ENCODE data around the gene GAS7. TPM values are rescaled to one million over a fixed set of nuclear protein-coding genes. Genes with fewer than 3 reads are reported as not detected.

The GAS7 gene
- total and polyA plus RNA-seq, 2 experiments from 2014 or later = 1.9 to 10.7 TPM

DNA sequence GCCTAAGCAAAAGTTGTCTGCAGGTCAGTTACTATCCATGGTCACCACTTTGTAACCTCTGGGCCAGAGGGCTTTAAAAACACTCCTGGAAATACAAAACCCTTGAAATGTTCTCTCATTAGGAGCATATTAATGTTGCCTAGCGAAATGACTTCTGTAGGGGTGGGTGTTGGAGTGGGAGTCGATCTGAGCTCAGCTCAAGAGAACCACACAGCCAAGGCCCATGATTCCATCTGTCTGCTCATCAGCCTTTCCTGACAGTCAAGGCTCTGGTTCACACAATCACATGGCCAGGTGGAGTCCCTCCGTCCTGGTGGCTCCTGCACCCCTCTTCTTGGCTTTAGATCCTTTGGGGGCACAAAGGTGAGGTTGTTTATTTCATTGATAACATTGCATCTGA is 320.1 kb downstream of the GAS7 start:
- Mint-ChIP-seq H3K27ac (no peak overlapping the region), H3K36me3 (ENCODE audit: low read depth) (peaks cover 4% of the 10 kb centered on the region; the same call in 1 of the 3 replicates)

More for the DNA sequence above, 320.1 kb downstream of the GAS7 start:
- H3K27me3 Mint-ChIP-seq (ENCODE audit: insufficient read depth, low read depth, poor library complexity) = no peaks in the 10 kb centered on the region
- H3K27ac ChIP-seq (ENCODE audit: low read depth) = no peak overlapping the region
- no peaks in the 10 kb centered on the region for H4K20me1 ChIP-seq (replicated peaks; ENCODE audit: insufficient read depth)
- no peak overlapping the region for H3K4me3 Mint-ChIP-seq
- H3K9me2 ChIP-seq (ENCODE audit: insufficient read depth) = no peaks in the 10 kb centered on the region
- no peak overlapping the region for H3K4me3 ChIP-seq
- no peaks in the 10 kb centered on the region for H3F3A ChIP-seq (replicated peaks; ENCODE audit: low read depth)
- H3K4me2 ChIP-seq = no peak overlapping the region
- H2AFZ ChIP-seq = peak overlapping the region; percentile 80; the same call in 1 of the 2 replicates
- H3K4me1 ChIP-seq (ENCODE audit: insufficient read depth) = no peaks in the 10 kb centered on the region
- TF ChIP-seq, protein P1, sequence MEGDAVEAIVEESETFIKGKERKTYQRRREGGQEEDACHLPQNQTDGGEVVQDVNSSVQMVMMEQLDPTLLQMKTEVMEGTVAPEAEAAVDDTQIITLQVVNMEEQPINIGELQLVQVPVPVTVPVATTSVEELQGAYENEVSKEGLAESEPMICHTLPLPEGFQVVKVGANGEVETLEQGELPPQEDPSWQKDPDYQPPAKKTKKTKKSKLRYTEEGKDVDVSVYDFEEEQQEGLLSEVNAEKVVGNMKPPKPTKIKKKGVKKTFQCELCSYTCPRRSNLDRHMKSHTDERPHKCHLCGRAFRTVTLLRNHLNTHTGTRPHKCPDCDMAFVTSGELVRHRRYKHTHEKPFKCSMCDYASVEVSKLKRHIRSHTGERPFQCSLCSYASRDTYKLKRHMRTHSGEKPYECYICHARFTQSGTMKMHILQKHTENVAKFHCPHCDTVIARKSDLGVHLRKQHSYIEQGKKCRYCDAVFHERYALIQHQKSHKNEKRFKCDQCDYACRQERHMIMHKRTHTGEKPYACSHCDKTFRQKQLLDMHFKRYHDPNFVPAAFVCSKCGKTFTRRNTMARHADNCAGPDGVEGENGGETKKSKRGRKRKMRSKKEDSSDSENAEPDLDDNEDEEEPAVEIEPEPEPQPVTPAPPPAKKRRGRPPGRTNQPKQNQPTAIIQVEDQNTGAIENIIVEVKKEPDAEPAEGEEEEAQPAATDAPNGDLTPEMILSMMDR (conservative IDR thresholded peaks at IDR 0.05; ENCODE audit: low read depth in 2 of 2) = no peak
- TF ChIP-seq JUNB (IDR thresholded peaks at IDR 0.05; ENCODE audit: unreplicated experiment) (no peak), NANOG (IDR thresholded peaks at IDR 0.05; ENCODE audit: borderline replicate concordance) (no peak), CREB1 (CRISPR knock-in tag; IDR thresholded peaks at IDR 0.05; ENCODE audit: low read depth) (no peak), ZNF114 (CRISPR knock-in tag; IDR thresholded peaks at IDR 0.05) (no peak), POLR2AphosphoS5 (IDR thresholded peaks at IDR 0.05; ENCODE audit: low read depth) (no peak), ZNF331 (CRISPR knock-in tag; IDR thresholded peaks at IDR 0.05; ENCODE audit: low read depth) (no peak), EZH2 (IDR thresholded peaks at IDR 0.05; ENCODE audit: low read depth, unreplicated experiment) (no peak), EZH2phosphoT487 (IDR thresholded peaks at IDR 0.05; ENCODE audit: unreplicated experiment) (no peak), STAT1 (IDR thresholded peaks at IDR 0.05; ENCODE audit: unreplicated experiment) (no peak)
- TF ChIP-seq, protein P2, sequence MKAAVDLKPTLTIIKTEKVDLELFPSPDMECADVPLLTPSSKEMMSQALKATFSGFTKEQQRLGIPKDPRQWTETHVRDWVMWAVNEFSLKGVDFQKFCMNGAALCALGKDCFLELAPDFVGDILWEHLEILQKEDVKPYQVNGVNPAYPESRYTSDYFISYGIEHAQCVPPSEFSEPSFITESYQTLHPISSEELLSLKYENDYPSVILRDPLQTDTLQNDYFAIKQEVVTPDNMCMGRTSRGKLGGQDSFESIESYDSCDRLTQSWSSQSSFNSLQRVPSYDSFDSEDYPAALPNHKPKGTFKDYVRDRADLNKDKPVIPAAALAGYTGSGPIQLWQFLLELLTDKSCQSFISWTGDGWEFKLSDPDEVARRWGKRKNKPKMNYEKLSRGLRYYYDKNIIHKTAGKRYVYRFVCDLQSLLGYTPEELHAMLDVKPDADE (IDR thresholded peaks at IDR 0.05) = no peak
- TF ChIP-seq, protein P3, sequence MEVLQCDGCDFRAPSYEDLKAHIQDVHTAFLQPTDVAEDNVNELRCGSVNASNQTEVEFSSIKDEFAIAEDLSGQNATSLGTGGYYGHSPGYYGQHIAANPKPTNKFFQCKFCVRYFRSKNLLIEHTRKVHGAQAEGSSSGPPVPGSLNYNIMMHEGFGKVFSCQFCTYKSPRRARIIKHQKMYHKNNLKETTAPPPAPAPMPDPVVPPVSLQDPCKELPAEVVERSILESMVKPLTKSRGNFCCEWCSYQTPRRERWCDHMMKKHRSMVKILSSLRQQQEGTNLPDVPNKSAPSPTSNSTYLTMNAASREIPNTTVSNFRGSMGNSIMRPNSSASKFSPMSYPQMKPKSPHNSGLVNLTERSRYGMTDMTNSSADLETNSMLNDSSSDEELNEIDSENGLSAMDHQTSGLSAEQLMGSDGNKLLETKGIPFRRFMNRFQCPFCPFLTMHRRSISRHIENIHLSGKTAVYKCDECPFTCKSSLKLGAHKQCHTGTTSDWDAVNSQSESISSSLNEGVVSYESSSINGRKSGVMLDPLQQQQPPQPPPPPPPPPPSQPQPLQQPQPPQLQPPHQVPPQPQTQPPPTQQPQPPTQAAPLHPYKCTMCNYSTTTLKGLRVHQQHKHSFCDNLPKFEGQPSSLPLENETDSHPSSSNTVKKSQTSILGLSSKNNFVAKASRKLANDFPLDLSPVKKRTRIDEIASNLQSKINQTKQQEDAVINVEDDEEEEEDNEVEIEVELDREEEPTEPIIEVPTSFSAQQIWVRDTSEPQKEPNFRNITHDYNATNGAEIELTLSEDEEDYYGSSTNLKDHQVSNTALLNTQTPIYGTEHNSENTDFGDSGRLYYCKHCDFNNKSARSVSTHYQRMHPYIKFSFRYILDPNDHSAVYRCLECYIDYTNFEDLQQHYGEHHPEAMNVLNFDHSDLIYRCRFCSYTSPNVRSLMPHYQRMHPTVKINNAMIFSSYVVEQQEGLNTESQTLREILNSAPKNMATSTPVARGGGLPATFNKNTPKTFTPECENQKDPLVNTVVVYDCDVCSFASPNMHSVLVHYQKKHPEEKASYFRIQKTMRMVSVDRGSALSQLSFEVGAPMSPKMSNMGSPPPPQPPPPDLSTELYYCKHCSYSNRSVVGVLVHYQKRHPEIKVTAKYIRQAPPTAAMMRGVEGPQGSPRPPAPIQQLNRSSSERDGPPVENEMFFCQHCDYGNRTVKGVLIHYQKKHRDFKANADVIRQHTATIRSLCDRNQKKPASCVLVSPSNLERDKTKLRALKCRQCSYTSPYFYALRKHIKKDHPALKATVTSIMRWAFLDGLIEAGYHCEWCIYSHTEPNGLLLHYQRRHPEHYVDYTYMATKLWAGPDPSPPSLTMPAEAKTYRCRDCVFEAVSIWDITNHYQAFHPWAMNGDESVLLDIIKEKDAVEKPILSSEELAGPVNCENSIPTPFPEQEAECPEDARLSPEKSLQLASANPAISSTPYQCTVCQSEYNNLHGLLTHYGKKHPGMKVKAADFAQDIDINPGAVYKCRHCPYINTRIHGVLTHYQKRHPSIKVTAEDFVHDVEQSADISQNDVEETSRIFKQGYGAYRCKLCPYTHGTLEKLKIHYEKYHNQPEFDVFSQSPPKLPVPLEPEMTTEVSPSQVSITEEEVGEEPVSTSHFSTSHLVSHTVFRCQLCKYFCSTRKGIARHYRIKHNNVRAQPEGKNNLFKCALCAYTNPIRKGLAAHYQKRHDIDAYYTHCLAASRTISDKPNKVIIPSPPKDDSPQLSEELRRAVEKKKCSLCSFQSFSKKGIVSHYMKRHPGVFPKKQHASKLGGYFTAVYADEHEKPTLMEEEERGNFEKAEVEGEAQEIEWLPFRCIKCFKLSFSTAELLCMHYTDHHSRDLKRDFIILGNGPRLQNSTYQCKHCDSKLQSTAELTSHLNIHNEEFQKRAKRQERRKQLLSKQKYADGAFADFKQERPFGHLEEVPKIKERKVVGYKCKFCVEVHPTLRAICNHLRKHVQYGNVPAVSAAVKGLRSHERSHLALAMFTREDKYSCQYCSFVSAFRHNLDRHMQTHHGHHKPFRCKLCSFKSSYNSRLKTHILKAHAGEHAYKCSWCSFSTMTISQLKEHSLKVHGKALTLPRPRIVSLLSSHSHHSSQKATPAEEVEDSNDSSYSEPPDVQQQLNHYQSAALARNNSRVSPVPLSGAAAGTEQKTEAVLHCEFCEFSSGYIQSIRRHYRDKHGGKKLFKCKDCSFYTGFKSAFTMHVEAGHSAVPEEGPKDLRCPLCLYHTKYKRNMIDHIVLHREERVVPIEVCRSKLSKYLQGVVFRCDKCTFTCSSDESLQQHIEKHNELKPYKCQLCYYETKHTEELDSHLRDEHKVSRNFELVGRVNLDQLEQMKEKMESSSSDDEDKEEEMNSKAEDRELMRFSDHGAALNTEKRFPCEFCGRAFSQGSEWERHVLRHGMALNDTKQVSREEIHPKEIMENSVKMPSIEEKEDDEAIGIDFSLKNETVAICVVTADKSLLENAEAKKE (CRISPR knock-in tag; IDR thresholded peaks at IDR 0.05) = no peak
- TF ChIP-seq, protein P4, sequence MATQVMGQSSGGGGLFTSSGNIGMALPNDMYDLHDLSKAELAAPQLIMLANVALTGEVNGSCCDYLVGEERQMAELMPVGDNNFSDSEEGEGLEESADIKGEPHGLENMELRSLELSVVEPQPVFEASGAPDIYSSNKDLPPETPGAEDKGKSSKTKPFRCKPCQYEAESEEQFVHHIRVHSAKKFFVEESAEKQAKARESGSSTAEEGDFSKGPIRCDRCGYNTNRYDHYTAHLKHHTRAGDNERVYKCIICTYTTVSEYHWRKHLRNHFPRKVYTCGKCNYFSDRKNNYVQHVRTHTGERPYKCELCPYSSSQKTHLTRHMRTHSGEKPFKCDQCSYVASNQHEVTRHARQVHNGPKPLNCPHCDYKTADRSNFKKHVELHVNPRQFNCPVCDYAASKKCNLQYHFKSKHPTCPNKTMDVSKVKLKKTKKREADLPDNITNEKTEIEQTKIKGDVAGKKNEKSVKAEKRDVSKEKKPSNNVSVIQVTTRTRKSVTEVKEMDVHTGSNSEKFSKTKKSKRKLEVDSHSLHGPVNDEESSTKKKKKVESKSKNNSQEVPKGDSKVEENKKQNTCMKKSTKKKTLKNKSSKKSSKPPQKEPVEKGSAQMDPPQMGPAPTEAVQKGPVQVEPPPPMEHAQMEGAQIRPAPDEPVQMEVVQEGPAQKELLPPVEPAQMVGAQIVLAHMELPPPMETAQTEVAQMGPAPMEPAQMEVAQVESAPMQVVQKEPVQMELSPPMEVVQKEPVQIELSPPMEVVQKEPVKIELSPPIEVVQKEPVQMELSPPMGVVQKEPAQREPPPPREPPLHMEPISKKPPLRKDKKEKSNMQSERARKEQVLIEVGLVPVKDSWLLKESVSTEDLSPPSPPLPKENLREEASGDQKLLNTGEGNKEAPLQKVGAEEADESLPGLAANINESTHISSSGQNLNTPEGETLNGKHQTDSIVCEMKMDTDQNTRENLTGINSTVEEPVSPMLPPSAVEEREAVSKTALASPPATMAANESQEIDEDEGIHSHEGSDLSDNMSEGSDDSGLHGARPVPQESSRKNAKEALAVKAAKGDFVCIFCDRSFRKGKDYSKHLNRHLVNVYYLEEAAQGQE (IDR thresholded peaks at IDR 0.05; ENCODE audit: unreplicated experiment) = no peak
- H3K4me1 Mint-ChIP-seq = no peaks in the 10 kb centered on the region; the same call in 1 of the 3 replicates
- peaks cover 22% of the 10 kb centered on the region for H3K9me3 Mint-ChIP-seq
- H3K36me3 ChIP-seq (ENCODE audit: insufficient read depth) = no peaks in the 10 kb centered on the region; the same call in 1 of the 2 replicates
- DNase-seq (ENCODE audit: low spot score) (no peak), ATAC-seq (no peak)
- H3K79me2 ChIP-seq (replicated peaks; ENCODE audit: insufficient read depth) = no peaks in the 10 kb centered on the region
- H3K27me3 ChIP-seq (ENCODE audit: insufficient read depth) = no peaks in the 10 kb centered on the region
